GOT3 (cell line): ENCODE results near the gene RALA.
A peak's percentile ranks its signal among the peaks of the same experiment; 100 is the strongest.
"Not testable (repeated sequence)": the region's sequence is repeated elsewhere in the genome, so short reads cannot be mapped to it uniquely, and the experiment has no call there.

Source experiments
- DNase-seq: peaks from one replicate; lab custom pipeline; 2025; ENCODE audit warnings: mixed read lengths; lab: John Stamatoyannopoulos, UW

The RALA gene

GRCh38 chr7:39727231-39728012 is 104.0 kb downstream of the RALA start:
- no peak for DNase-seq

- DNase-seq, result peak; percentile 99
Observed at GRCh38 chr7:39732837-39733804, 109.7 kb downstream of the RALA start.

GRCh38 chr7:39733881-39734632 is 110.7 kb downstream of the RALA start:
- DNase-seq, result no peak

GRCh38 chr7:39734633-39735004 is 111.2 kb downstream of the RALA start:
- DNase-seq, result no peak

- no peak for DNase-seq
Observed at GRCh38 chr7:39735903-39736302, 112.5 kb downstream of the RALA start.

- no peak for DNase-seq
Observed at GRCh38 chr7:39741942-39742623, 118.7 kb downstream of the RALA start.

- DNase-seq, result no peak
Observed at GRCh38 chr7:39744620-39745019, 121.2 kb downstream of the RALA start.

GRCh38 chr7:39745320-39745719 is 121.9 kb downstream of the RALA start:
- DNase-seq, result no peak

GRCh38 chr7:39746103-39746819 is 122.9 kb downstream of the RALA start:
- peak; percentile 34 for DNase-seq

- DNase-seq, result no peak
Observed at GRCh38 chr7:39749177-39749576, 125.8 kb downstream of the RALA start.

- no peak for DNase-seq
Observed at GRCh38 chr7:39749717-39750116, 126.3 kb downstream of the RALA start.

GRCh38 chr7:39750253-39751077 is 127.1 kb downstream of the RALA start:
- DNase-seq, result no peak

GRCh38 chr7:39753237-39753636 is 129.9 kb downstream of the RALA start:
- DNase-seq, result not testable (repeated sequence)

- DNase-seq, result no peak
Observed at GRCh38 chr7:39753823-39754325, 130.5 kb downstream of the RALA start.

GRCh38 chr7:39754326-39755120 is 131.2 kb downstream of the RALA start:
- DNase-seq, result no peak

- no peak for DNase-seq
Observed at GRCh38 chr7:39757604-39758003, 134.2 kb downstream of the RALA start.
